GM19452 (cell line): Measurements from ENCODE around the gene BCL6.
"Not testable (repeated sequence)": the region's sequence is repeated elsewhere in the genome, so short reads cannot be mapped to it uniquely, and the experiment has no call there.

Source experiments
- ATAC-seq: cut with Tn5 transposase; IDR thresholded peaks from one replicate; pipeline ENCODE4 v1.9.1; 2021; ENCODE audit not compliant: unreplicated experiment

BCL6 gene

DNA sequence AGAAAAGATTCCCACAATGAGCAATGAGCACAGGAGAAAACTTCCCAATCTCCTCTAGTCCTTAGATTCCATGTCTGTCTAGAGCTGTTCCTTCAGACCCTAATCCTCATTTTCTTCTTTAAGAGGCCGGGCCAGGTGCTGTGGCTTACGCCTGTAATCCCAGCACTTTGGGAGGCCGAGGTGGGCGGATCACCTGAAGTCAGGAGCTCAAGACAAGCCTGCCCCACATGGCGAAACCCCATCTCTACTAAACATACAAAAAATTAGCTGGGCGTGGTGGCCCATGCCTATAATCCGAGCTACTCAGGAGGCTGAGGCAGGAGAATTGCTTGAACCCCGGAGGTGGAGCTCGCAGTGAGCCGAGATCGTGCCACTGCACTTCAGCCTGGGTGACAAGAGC, 63.5 kb downstream of the BCL6 start:
- not testable (repeated sequence) for ATAC-seq

DNA sequence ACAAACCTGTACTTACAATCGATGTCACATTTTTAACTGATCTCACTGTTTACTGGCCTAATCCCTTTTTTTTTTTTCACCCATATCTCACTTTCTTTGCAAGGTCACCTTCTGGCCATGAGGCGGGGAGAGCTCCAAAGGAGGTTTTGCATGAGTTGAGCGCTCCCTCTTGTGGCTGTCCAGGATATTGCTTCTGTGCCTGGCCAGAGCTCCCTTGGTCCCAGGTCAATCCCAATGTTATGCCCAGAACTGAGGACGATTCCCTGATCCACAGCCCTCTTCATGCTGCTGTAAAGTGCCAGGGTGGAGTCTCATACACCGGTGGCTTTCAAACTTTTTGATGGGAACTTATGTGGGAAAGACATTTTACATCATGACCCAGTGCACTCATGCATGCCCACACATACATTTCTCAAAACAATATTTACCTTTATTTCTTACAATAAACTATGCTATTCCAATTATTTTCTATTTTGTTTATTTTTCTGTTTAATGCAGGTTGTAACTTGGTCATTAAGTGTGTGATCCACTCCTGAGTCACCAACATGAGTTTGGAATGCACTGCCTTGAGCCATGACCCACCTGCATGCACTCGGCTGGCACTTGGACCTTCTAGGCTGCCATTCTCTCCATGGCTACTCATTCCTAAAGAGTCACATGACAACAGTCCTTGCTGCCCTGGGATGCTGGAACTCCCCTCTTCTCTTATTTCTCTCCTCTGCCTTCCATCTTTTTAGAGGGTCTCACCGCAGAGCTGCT, 65.5 kb downstream of the BCL6 start:
- peak; percentile 75 for ATAC-seq

DNA sequence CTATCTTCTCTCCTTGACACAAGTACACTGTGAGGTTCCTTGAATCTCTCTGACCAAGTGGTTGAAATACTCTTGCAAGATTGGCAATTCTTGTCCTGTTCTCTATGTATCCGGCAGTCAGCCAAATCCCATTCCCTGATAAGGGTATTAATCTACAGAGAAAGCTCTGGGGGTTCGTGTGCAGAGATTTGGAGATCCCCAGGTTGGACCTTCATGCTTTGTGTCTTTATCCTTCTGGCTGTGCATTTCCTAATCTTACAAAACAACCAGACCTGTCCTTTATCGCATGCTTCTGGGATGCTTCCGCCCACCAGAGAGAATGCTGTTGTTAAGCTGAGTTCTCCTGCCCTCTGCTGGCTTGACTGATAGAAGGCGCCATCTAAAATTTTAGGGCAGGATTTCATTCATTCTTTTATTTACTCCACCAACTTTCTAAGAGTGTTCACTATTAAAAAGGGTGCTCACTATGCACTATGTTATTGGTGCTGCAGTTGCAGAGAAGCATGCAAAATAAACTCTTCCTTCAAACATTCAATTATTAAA, 66.5 kb downstream of the BCL6 start:
- no peak for ATAC-seq

DNA sequence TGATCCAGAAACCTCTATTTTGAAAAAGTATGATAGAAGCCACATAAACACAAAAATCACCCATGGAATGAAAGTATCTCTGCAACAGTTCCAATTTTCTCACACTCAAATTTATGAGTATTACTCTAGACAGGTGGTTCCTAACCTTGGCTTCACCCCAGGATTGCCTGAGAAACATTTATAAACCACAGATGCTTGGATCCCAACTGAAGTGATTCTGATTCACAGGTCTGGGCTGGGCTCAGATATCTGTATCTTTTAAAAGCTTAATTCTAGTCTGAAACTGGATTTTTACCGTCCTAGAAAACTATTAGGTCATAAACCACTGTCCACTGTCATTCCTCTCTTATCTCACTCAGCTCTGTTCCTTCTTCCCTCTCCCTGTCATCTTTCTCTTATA, 67.7 kb downstream of the BCL6 start:
- no peak for ATAC-seq

DNA sequence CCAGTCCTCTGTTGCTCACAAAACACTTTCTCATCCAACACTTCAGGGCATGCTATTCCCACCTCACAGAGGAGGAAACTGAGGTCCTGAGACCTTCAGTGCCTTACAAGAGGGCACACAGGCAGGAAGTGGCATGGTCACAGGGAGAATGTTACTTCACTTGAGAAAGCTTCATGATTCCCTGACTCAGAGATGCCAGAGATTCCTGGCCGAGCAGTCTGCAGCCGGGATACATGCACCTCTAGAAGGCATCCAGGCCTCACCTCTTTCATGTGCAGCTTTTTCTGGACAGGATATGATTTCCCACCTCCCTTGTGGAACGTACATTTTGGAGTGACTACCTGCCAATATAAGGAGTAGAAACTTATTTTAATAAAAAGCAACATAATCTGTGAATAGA, 72.3 kb downstream of the BCL6 start:
- no peak for ATAC-seq
